IMR-90 (cell line): ENCODE data around the gene BEGAIN. TPM values are rescaled to one million over a fixed set of nuclear protein-coding genes. Genes with fewer than 3 reads are reported as not detected.

Experiments
- ATAC-seq: fragments of 200-7000 bp; cut with Tn5 transposase; 2 replicates; pipeline ENCODE4 v1.9.1; 2020; ENCODE audit warnings: low read depth, mild to moderate bottlenecking, moderate library complexity
- BruUV-seq: library from RNA; stranded (reverse); fragments of 400-500 nt; replicated peaks from 2 replicates; lab custom pipeline; 2021; lab: Mats Ljungman, UMichigan
- CTCF ChIA-PET: fragments of 300-600 bp; formaldehyde crosslinking; extraction: SDS; loops from one replicate; lab custom pipeline; 2021; ENCODE audit warnings: antibody characterized with exemption; lab: Yijun Ruan, JAX
- POLR2A ChIA-PET: fragments of 300-600 bp; sonication (Branson Sonifier 250); formaldehyde crosslinking; loops from one replicate; lab custom pipeline; 2022; ENCODE audit warnings: antibody characterized with exemption; ENCODE audit not compliant: unreplicated experiment; lab: Charles Lee
- DNase-seq: peaks from one replicate; pipeline ENCODE4 v3.0.0; 2013
- H2AFZ ChIP-seq: replicated peaks from 2 replicates; pipeline ENCODE3; 2013; ENCODE audit warnings: low read length, mild to moderate bottlenecking; ENCODE audit not compliant: poor library complexity
- H2AK5ac ChIP-seq: 2 replicates; pipeline ENCODE4 v1.6.1; 2013; ENCODE audit warnings: low read depth, low read length, inconsistent platforms
- H2AK9ac ChIP-seq: replicated peaks from 2 replicates; pipeline ENCODE3; 2013; ENCODE audit warnings: mild to moderate bottlenecking, low read depth, low read length, moderate library complexity; ENCODE audit not compliant: poor library complexity
- H2BK120ac ChIP-seq: 2 replicates; pipeline ENCODE4 v1.6.1; 2013; ENCODE audit warnings: low read depth, low read length, inconsistent platforms
- H2BK15ac ChIP-seq: 3 replicates; pipeline ENCODE4 v1.6.1; 2013; ENCODE audit warnings: low read depth, low read length, inconsistent platforms
- H2BK20ac ChIP-seq: 2 replicates; pipeline ENCODE4 v1.6.1; 2013; ENCODE audit warnings: low read depth, mild to moderate bottlenecking, inconsistent platforms, low read length, moderate library complexity
- H2BK5ac ChIP-seq: 2 replicates; pipeline ENCODE4 v1.6.1; 2013; ENCODE audit warnings: mild to moderate bottlenecking, low read depth, low read length, inconsistent platforms; ENCODE audit not compliant: poor library complexity, severe bottlenecking
- H3K14ac ChIP-seq: replicated peaks from 2 replicates; pipeline ENCODE4 v1.6.1; 2013; ENCODE audit warnings: low read depth, low read length, inconsistent platforms
- H3K18ac ChIP-seq: 2 replicates; pipeline ENCODE4 v1.6.1; 2013; ENCODE audit warnings: low read depth, low read length, control low read depth
- H3K23ac ChIP-seq: 2 replicates; pipeline ENCODE4 v1.6.1; 2013; ENCODE audit warnings: low read depth, low read length, inconsistent platforms
- H3K27ac ChIP-seq: 2 replicates; pipeline ENCODE4 v1.5.1; 2013; ENCODE audit warnings: mild to moderate bottlenecking, control low read depth, low read length; ENCODE audit not compliant: insufficient read depth
- H3K27me3 ChIP-seq: 2 replicates; pipeline ENCODE4 v1.6.1; 2013; ENCODE audit warnings: low read length; ENCODE audit not compliant: control insufficient read depth, insufficient read depth
- H3K36me3 ChIP-seq: 2 replicates; pipeline ENCODE4 v1.6.1; 2013; ENCODE audit warnings: low read length, mixed read lengths; ENCODE audit not compliant: control insufficient read depth, insufficient read depth
- H3K4ac ChIP-seq: 2 replicates; pipeline ENCODE4 v1.6.1; 2013; ENCODE audit warnings: low read depth, low read length, inconsistent platforms
- H3K4me1 ChIP-seq: 2 replicates; pipeline ENCODE4 v1.6.1; 2013; ENCODE audit warnings: low read length, mixed read lengths; ENCODE audit not compliant: control insufficient read depth, insufficient read depth
- H3K4me2 ChIP-seq: 2 replicates; pipeline ENCODE4 v1.6.1; 2013; ENCODE audit warnings: low read depth, mild to moderate bottlenecking, control low read depth, low read length, moderate library complexity
- H3K4me3 ChIP-seq: 2 replicates; pipeline ENCODE4 v1.5.1; 2013; ENCODE audit warnings: low read depth, mild to moderate bottlenecking, control low read depth, low read length, moderate library complexity; ENCODE audit not compliant: insufficient read depth
- H3K56ac ChIP-seq: 2 replicates; pipeline ENCODE4 v1.6.1; 2013; ENCODE audit warnings: low read length, inconsistent platforms; ENCODE audit not compliant: insufficient read depth; ENCODE audit errors: extremely low read depth
- H3K79me1 ChIP-seq, 2 experiments: 2 replicates each; pipeline ENCODE4 v1.6.1; 2013; ENCODE audit warnings: low read length in 2 of 2, inconsistent platforms in 1 of 2, low read depth in 1 of 2
- H3K9ac ChIP-seq: 2 replicates; pipeline ENCODE4 v1.6.1; 2013; ENCODE audit warnings: low read depth, low read length, control low read depth
- H3K9me1 ChIP-seq: 2 replicates; pipeline ENCODE4 v1.6.1; 2013; ENCODE audit warnings: low read length, inconsistent platforms; ENCODE audit not compliant: insufficient read depth
- H3K9me3 ChIP-seq: 2 replicates; pipeline ENCODE4 v1.6.1; 2013; ENCODE audit warnings: low read length; ENCODE audit not compliant: control insufficient read depth, insufficient read depth
- H4K20me1 ChIP-seq: 2 replicates; pipeline ENCODE4 v1.6.1; 2013; ENCODE audit warnings: low read length, inconsistent platforms; ENCODE audit not compliant: insufficient read depth
- H4K5ac ChIP-seq: 2 replicates; pipeline ENCODE4 v1.6.1; 2013; ENCODE audit warnings: mild to moderate bottlenecking, low read depth, low read length, control low read depth
- H4K8ac ChIP-seq, 2 experiments: 2 replicates each; pipeline ENCODE4 v1.6.1; 2013; ENCODE audit warnings: low read depth in 2 of 2, low read length in 2 of 2, control low read depth in 1 of 2, inconsistent platforms in 1 of 2
- H4K91ac ChIP-seq: 2 replicates; pipeline ENCODE4 v1.6.1; 2013; ENCODE audit warnings: low read depth, low read length, inconsistent platforms; ENCODE audit not compliant: insufficient read depth
- BHLHE40 ChIP-seq: fragments of 150-350 bp; IDR thresholded peaks from 2 replicates; pipeline ENCODE4 v1.6.1; 2016; ENCODE audit warnings: mild to moderate bottlenecking, low read depth, low read length
- CEBPB ChIP-seq: IDR thresholded peaks from 2 replicates; pipeline ENCODE4 v1.6.1; 2012; ENCODE audit warnings: low read depth, low read length, improper control_type of control experiment
- CHD1 ChIP-seq: IDR thresholded peaks from 2 replicates; pipeline ENCODE4 v1.6.1; 2012; ENCODE audit warnings: low read depth, low read length, improper control_type of control experiment
- FOS ChIP-seq: fragments of 150-350 bp; IDR thresholded peaks from 2 replicates; pipeline ENCODE4 v1.6.1; 2016; ENCODE audit warnings: low read depth, low read length
- MAFK ChIP-seq: IDR thresholded peaks from 2 replicates; pipeline ENCODE4 v1.6.1; 2012; ENCODE audit warnings: low read depth, low read length, improper control_type of control experiment
- MAZ ChIP-seq: IDR thresholded peaks from 2 replicates; pipeline ENCODE4 v1.6.1; 2012; ENCODE audit warnings: low read depth, mild to moderate bottlenecking, low read length, improper control_type of control experiment, moderate library complexity, borderline replicate concordance
- MXI1 ChIP-seq: IDR thresholded peaks from 2 replicates; pipeline ENCODE4 v1.6.1; 2012; ENCODE audit warnings: low read depth, mild to moderate bottlenecking, low read length, moderate library complexity, borderline replicate concordance
- NFE2L2 ChIP-seq: fragments of 150-350 bp; IDR thresholded peaks from 2 replicates; pipeline ENCODE4 v1.6.1; 2016; ENCODE audit warnings: low read depth, mild to moderate bottlenecking, low read length
- POLR2A ChIP-seq: IDR thresholded peaks from 2 replicates; pipeline ENCODE4 v1.6.1; 2012; ENCODE audit warnings: mild to moderate bottlenecking, low read depth, low read length
- RAD21 ChIP-seq: IDR thresholded peaks from 2 replicates; pipeline ENCODE4 v1.6.1; 2012; ENCODE audit warnings: low read length, improper control_type of control experiment
- RCOR1 ChIP-seq: IDR thresholded peaks from 2 replicates; pipeline ENCODE4 v1.6.1; 2012; ENCODE audit warnings: mild to moderate bottlenecking, low read length, improper control_type of control experiment; ENCODE audit not compliant: insufficient replicate concordance
- RFX5 ChIP-seq: IDR thresholded peaks from 2 replicates; pipeline ENCODE4 v1.8.0; 2012; ENCODE audit warnings: low read depth, mild to moderate bottlenecking, low read length, moderate library complexity
- WGBS, 2 experiments: methylation state at CpG; one replicate each; pipeline versions ENCODE4 v1.1.5 to v1.1.7; 2013; ENCODE audit warnings: missing lambda C conversion rate in 2 of 2; ENCODE audit not compliant: insufficient read length in 1 of 2; ENCODE audit errors: extremely low coverage in 2 of 2; 5-methylcytosine and 5-hydroxymethylcytosine counted together
- dilution Hi-C: fragments of 300-500 bp; cut with HindIII; formaldehyde crosslinking; loops from one replicate; pipeline ENCODE4 v1.14.3; 2018; ENCODE audit warnings: low sequenced_read_pairs; ENCODE audit not compliant: unreplicated experiment
- in situ Hi-C: fragments of 300-500 bp; cut with MboI; formaldehyde crosslinking; loops from 3 replicates; pipeline ENCODE4 v1.14.3; 2019; ENCODE audit warnings: low sequenced_read_pairs, inconsistent platforms, mixed read lengths
- intact Hi-C: fragments of 100-400 bp; cut with micrococcal nuclease; formaldehyde crosslinking; loops from 2 replicates; pipeline ENCODE4 v1.10.0; 2022
- polyA plus RNA-seq, 3 experiments: library from polyadenylated mRNA; depleted of rRNA; stranded (reverse); fragments of >200 nt; gene quantifications; 2 replicates each; pipeline ENCODE4 v1.2.3, GENCODE V29; 2012; ENCODE audit warnings: low replicate concordance in 1 of 3
- total RNA-seq: library from RNA; depleted of rRNA; stranded (reverse); fragments of >200 nt; gene quantifications from 2 replicates; pipeline ENCODE4 v1.2.3, GENCODE V29; 2012
- TF ChIP-seq, protein P1 (sequence below): fragments of 150-350 bp; IDR thresholded peaks from 2 replicates; pipeline ENCODE4 v1.6.1; 2016; ENCODE audit warnings: low read depth, mild to moderate bottlenecking, low read length, moderate library complexity, borderline replicate concordance
- TF ChIP-seq, protein P2 (sequence below): conservative IDR thresholded peaks from 2 replicates; pipeline ENCODE4 v1.5.1; 2012; ENCODE audit warnings: mild to moderate bottlenecking, low read depth, low read length, improper control_type of control experiment

Gene BEGAIN
- total and polyA plus RNA-seq, 2 of the 4 experiments (the other 2 are of a cell fraction), result 0.18 to 0.99 TPM

DNA sequence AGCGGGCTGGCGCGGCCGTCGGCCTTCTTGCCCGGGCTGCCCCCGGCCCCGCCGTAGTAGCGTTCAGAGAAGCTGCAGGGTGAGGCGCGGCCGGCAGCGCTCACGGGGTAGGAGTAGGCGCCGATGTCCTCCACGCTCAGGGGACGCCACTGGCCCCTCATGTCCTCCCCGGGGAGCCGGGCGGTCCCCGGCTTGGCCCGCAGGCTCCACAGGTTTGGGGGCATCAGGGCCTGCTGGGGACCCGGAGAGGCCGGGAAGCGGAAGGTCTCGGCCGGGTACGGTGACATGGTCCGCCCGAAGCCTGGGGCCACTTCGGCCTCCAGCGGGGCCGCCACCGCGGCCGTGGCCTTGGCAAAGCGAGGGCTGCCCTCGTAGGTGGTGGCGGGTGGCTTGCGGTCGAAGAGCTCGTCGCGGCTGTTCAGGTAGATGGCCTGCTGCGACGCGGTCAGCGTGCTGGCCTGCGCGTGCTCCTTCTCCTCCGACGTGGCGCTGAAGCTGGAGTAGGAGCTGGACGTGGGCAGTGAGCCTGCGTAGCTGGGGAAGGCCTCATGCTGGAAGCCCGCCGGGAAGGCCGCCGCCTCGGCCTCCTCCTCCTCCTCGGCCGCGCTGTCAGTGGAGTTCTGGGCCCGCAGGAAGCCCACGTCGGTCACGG, 48.7 kb downstream of the BEGAIN start:
- H3K4me1 ChIP-seq, result no peaks in the 10 kb centered on the region; the same call in 1 of the 2 replicates
- no peaks in the 10 kb centered on the region for H3K9me1 ChIP-seq
- no peak overlapping the region for H2AK5ac ChIP-seq
- no peak overlapping the region for H3K23ac ChIP-seq
- H3K27me3 ChIP-seq, result peaks cover under 1% of the 10 kb centered on the region; the same call in 1 of the 2 replicates
- no peak overlapping the region for H3K9ac ChIP-seq
- no peak overlapping the region for H2BK120ac ChIP-seq
- no peak overlapping the region for H4K8ac ChIP-seq
- no peak overlapping the region for H3K56ac ChIP-seq
- in situ Hi-C loops (no loop called here), intact Hi-C loops (no loop called here), dilution Hi-C loops (no loop called here)
- H3K4me2 ChIP-seq, result no peak overlapping the region
- H3K79me1 ChIP-seq, result no peaks in the 10 kb centered on the region
- H3K27ac ChIP-seq, result no peak overlapping the region
- ATAC-seq (no peak), DNase-seq (no peak)
- ChIA-PET POLR2A (no interaction called here), CTCF (no interaction called here)
- no TSS peak for BruUV-seq
- H2AFZ ChIP-seq, result no peak overlapping the region
- no peak overlapping the region for H2BK5ac ChIP-seq
- no peaks in the 10 kb centered on the region for H3K36me3 ChIP-seq
- no peak overlapping the region for H3K18ac ChIP-seq
- no peak overlapping the region for H3K14ac ChIP-seq
- no peak overlapping the region for H2AK9ac ChIP-seq
- whole genome bisulfite sequencing, 2 experiments, result 96% methylated on average over 40 of the region's 69 CpGs; no CpG with 5 or more reads in 1 of the 2 experiments
- H3K4ac ChIP-seq, result no peak overlapping the region
- H3K9me3 ChIP-seq, result no peaks in the 10 kb centered on the region
- TF ChIP-seq BHLHE40 (no peak), RAD21 (no peak), NFE2L2 (no peak), RCOR1 (no peak), CEBPB (no peak), POLR2A (no peak), FOS (no peak), MAZ (no peak), RFX5 (no peak), MXI1 (no peak), MAFK (no peak), CHD1 (no peak)
- TF ChIP-seq, protein P1, sequence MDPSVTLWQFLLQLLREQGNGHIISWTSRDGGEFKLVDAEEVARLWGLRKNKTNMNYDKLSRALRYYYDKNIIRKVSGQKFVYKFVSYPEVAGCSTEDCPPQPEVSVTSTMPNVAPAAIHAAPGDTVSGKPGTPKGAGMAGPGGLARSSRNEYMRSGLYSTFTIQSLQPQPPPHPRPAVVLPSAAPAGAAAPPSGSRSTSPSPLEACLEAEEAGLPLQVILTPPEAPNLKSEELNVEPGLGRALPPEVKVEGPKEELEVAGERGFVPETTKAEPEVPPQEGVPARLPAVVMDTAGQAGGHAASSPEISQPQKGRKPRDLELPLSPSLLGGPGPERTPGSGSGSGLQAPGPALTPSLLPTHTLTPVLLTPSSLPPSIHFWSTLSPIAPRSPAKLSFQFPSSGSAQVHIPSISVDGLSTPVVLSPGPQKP, result no peak
- TF ChIP-seq, protein P2, sequence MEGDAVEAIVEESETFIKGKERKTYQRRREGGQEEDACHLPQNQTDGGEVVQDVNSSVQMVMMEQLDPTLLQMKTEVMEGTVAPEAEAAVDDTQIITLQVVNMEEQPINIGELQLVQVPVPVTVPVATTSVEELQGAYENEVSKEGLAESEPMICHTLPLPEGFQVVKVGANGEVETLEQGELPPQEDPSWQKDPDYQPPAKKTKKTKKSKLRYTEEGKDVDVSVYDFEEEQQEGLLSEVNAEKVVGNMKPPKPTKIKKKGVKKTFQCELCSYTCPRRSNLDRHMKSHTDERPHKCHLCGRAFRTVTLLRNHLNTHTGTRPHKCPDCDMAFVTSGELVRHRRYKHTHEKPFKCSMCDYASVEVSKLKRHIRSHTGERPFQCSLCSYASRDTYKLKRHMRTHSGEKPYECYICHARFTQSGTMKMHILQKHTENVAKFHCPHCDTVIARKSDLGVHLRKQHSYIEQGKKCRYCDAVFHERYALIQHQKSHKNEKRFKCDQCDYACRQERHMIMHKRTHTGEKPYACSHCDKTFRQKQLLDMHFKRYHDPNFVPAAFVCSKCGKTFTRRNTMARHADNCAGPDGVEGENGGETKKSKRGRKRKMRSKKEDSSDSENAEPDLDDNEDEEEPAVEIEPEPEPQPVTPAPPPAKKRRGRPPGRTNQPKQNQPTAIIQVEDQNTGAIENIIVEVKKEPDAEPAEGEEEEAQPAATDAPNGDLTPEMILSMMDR, result no peak
- H4K91ac ChIP-seq, result no peak overlapping the region
- no peak overlapping the region for H2BK20ac ChIP-seq
- H4K20me1 ChIP-seq, result no peaks in the 10 kb centered on the region
- no peak overlapping the region for H2BK15ac ChIP-seq
- no peak overlapping the region for H3K4me3 ChIP-seq
- no peak overlapping the region for H4K5ac ChIP-seq
